ENCODE measurements around the gene TERC.

DNA sequence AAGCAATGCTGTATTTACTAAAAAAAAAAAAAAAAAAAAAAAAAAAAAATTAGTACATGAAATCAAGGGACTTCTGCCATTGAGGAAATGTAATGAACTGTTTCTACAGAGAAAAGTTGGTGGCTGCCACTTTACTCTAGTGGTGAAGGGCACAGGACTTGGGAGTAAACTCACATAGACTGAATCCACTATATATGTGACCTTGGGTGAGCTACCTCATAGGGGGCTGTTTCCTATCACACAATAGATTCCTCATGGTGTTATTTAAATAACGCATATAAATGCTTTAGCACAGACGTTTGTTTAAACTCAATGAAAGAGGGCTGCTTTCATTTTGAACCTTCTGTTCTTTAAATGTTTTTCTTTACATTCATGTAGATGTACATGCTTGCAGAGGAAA, 25.8 kb downstream of the TERC start:
- TF ChIP-seq POLR2A (IDR thresholded peaks at IDR 0.05) = no peak
- TF ChIP-seq, protein P1, sequence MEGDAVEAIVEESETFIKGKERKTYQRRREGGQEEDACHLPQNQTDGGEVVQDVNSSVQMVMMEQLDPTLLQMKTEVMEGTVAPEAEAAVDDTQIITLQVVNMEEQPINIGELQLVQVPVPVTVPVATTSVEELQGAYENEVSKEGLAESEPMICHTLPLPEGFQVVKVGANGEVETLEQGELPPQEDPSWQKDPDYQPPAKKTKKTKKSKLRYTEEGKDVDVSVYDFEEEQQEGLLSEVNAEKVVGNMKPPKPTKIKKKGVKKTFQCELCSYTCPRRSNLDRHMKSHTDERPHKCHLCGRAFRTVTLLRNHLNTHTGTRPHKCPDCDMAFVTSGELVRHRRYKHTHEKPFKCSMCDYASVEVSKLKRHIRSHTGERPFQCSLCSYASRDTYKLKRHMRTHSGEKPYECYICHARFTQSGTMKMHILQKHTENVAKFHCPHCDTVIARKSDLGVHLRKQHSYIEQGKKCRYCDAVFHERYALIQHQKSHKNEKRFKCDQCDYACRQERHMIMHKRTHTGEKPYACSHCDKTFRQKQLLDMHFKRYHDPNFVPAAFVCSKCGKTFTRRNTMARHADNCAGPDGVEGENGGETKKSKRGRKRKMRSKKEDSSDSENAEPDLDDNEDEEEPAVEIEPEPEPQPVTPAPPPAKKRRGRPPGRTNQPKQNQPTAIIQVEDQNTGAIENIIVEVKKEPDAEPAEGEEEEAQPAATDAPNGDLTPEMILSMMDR (IDR thresholded peaks at IDR 0.05) = no peak
